GM12875 (cell line): ENCODE measurements around the gene ZFP28.

ENCODE experiments used
- H3K4me3 ChIP-seq: one replicate; pipeline ENCODE4 v1.5.1; 2011; ENCODE audit warnings: low read depth, low read length, control low read depth
- CTCF ChIP-seq: IDR thresholded peaks from 2 replicates; pipeline ENCODE4 v1.5.1; 2011; ENCODE audit warnings: low read depth, mild to moderate bottlenecking, control low read depth, inconsistent platforms, low read length, moderate library complexity, borderline replicate concordance; ENCODE audit not compliant: insufficient read depth

Gene ZFP28

GRCh38 chr19:56537442-56537841, 1.3 kb upstream of the ZFP28 start:
- H3K4me3 ChIP-seq: no peak overlapping the region
- TF ChIP-seq CTCF: no peak

DNA sequence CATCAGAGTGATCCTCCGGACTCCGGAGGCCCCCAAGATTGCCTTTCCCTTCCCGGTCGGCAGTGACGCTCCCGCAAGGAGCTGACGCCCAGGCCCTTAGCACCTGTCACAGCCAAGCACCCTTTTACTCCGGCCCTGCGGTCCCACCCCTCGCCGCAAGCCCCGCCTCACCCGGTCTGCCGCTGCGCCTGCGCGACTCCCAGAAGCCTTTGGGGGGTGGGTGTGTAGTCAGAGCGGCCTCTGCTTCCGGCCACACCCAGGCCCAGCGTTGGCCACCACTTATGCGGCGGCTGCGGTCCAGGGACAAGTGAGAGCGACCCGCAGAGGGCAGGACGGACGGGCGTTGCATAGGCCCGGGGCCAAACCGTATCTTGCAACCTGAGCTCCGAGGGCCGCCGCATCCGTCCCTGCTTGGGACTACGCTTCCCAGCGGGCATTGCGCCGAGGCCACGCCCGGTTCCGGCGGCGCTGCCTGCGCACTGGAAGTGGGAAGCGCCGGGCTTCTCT, 441 bp upstream of the ZFP28 start:
- H3K4me3 ChIP-seq: no peak overlapping the region

GRCh38 chr19:56543776-56544175, 5.0 kb downstream of the ZFP28 start:
- no peak overlapping the region for H3K4me3 ChIP-seq

More for the DNA sequence above, 441 bp upstream of the ZFP28 start:
- TF ChIP-seq CTCF: no peak

DNA sequence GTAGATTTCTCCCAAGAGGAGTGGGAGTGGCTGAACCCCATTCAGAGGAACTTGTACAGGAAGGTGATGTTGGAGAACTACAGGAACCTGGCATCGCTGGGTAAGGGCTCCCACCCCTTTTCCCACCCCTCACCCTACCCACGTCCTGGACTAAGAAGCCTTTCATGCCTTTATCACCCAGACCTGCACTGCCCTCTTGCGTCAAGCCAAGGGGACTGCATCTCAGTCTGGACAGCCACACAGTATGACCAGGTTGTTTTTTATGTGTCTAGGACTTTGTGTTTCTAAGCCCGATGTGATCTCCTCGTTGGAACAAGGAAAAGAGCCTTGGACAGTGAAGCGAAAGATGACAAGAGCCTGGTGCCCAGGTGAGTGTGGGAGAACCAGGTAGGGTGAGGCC, 8.8 kb downstream of the ZFP28 start:
- no peak overlapping the region for H3K4me3 ChIP-seq
- no peak for TF ChIP-seq CTCF

More at GRCh38 chr19:56543776-56544175, 5.0 kb downstream of the ZFP28 start:
- no peak for TF ChIP-seq CTCF

DNA sequence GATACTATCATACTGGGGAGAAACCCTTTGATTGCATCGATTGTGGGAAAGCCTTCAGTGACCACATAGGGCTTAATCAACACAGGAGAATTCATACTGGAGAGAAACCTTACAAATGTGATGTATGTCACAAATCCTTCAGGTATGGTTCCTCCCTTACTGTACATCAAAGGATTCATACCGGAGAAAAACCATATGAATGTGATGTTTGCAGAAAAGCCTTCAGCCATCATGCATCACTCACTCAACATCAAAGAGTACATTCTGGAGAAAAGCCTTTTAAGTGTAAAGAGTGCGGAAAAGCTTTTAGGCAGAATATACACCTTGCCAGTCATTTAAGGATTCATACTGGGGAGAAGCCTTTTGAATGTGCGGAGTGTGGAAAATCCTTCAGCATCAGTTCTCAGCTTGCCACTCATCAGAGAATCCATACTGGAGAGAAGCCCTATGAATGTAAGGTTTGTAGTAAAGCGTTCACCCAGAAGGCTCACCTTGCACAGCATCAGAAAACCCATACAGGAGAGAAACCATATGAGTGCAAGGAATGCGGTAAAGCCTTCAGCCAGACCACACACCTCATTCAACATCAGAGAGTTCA, 15.6 kb downstream of the ZFP28 start:
- H3K4me3 ChIP-seq: no peak overlapping the region

DNA sequence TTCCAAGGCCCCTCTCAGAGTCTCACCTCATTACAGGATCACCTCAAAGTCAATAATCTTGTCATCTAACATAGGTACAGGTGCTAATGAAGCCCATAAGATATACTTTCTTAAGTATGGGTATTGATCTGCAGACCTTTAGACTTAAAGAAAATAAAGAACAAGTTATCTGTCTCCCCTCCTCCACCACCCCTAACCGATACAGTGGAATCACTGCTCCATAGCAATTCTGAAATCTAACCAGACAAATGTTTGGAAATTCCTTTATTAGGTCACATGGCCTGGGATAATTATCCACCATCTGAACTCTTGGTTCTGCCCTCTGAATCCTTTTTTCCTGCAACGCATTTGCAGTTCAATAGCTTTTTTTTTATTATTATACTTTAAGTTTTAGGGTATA, 24.0 kb downstream of the ZFP28 start:
- H3K4me3 ChIP-seq: no peak overlapping the region
- no peak for TF ChIP-seq CTCF

More for the DNA sequence above, 15.6 kb downstream of the ZFP28 start:
- no peak for TF ChIP-seq CTCF

DNA sequence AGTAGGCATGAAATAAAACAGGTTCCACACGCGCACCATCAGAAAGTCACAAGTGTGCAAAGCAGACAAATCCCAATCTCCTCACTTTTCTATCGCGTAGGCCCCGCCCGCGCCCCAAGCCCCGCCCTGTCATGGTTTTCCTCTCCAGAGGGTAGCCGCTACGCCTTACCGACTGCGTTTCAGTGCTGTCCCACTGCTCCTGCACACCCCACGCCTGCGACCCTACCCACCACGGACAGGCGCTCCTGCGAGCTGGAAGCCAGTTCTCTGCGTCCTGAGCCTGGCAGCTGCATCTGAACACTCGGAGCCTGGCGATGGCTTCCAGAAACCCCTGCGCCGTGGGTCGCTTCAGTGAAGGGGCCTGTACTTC, 28.1 kb downstream of the ZFP28 start:
- no peak overlapping the region for H3K4me3 ChIP-seq
- no peak for TF ChIP-seq CTCF
